Neuronal stem cell (in vitro differentiated cells): ENCODE results near the gene IPO8.

Experiments
- DNase-seq: peaks from one replicate; pipeline ENCODE4 v3.0.0-alpha.2; 2013; ENCODE audit warnings: low spot score
- H2AFZ ChIP-seq: one replicate; pipeline ENCODE4 v1.6.1; 2013; ENCODE audit warnings: mild to moderate bottlenecking, low read length, inconsistent platforms
- H2AK5ac ChIP-seq: 2 replicates; pipeline ENCODE4 v1.6.1; 2013; ENCODE audit warnings: low read depth, mild to moderate bottlenecking, inconsistent platforms, low read length, moderate library complexity, mixed read lengths
- H2BK120ac ChIP-seq: 2 replicates; pipeline ENCODE4 v1.6.1; 2013; ENCODE audit warnings: low read depth, mild to moderate bottlenecking, inconsistent platforms, low read length, moderate library complexity, mixed read lengths
- H2BK12ac ChIP-seq: one replicate; pipeline ENCODE4 v1.6.1; 2013; ENCODE audit warnings: low read length, inconsistent platforms
- H2BK15ac ChIP-seq: 2 replicates; pipeline ENCODE4 v1.6.1; 2013; ENCODE audit warnings: mild to moderate bottlenecking, low read length, inconsistent platforms, mixed read lengths
- H2BK5ac ChIP-seq: one replicate; pipeline ENCODE4 v1.6.1; 2013; ENCODE audit warnings: inconsistent platforms, mild to moderate bottlenecking, low read length, moderate library complexity
- H3K14ac ChIP-seq: one replicate; pipeline ENCODE4 v1.6.1; 2013; ENCODE audit warnings: low read length, inconsistent platforms
- H3K18ac ChIP-seq: 2 replicates; pipeline ENCODE4 v1.6.1; 2013; ENCODE audit warnings: low read length, inconsistent platforms
- H3K23ac ChIP-seq: 2 replicates; pipeline ENCODE4 v1.6.1; 2013; ENCODE audit warnings: low read depth, mild to moderate bottlenecking, mixed read lengths, low read length, inconsistent platforms; ENCODE audit not compliant: poor library complexity
- H3K27ac ChIP-seq: replicated peaks from 3 replicates; pipeline ENCODE4 v1.5.1; 2013; ENCODE audit warnings: low read length, inconsistent platforms
- H3K27me3 ChIP-seq, 3 experiments: 2 replicates each; pipeline ENCODE4 v1.6.1; 2013; ENCODE audit warnings: low read length in 3 of 3, mild to moderate bottlenecking in 2 of 3, inconsistent platforms in 1 of 3, low read depth in 1 of 3, mixed read lengths in 1 of 3, moderate library complexity in 1 of 3; ENCODE audit not compliant: control insufficient read depth in 3 of 3, insufficient read depth in 3 of 3
- H3K36me3 ChIP-seq, 2 donors: replicated peaks in 1 of 2; 2 replicates each; pipeline ENCODE4 v1.6.1; 2013; ENCODE audit warnings: low read length in 2 of 2; ENCODE audit not compliant: control insufficient read depth in 2 of 2, insufficient read depth in 2 of 2
- H3K4ac ChIP-seq: 2 replicates; pipeline ENCODE4 v1.6.1; 2013; ENCODE audit warnings: inconsistent platforms, mild to moderate bottlenecking, low read length, moderate library complexity
- H3K4me1 ChIP-seq, 2 donors: 1 replicate in 1 of 2; 2 replicates in 1 of 2; pipeline ENCODE4 v1.6.1; 2013; ENCODE audit warnings: low read length in 2 of 2, low read depth in 1 of 2; ENCODE audit not compliant: control insufficient read depth in 2 of 2, insufficient read depth in 1 of 2
- H3K4me2 ChIP-seq: one replicate; pipeline ENCODE4 v1.6.1; 2013; ENCODE audit warnings: mild to moderate bottlenecking, low read length, inconsistent platforms; ENCODE audit not compliant: insufficient read depth, poor library complexity, severe bottlenecking
- H3K4me3 ChIP-seq, 2 donors: 2 replicates each; pipeline ENCODE4 v1.5.1; 2013; ENCODE audit warnings: low read length in 2 of 2, mild to moderate bottlenecking in 2 of 2, inconsistent platforms in 1 of 2, moderate library complexity in 1 of 2
- H3K79me1 ChIP-seq: one replicate; pipeline ENCODE4 v1.6.1; 2013; ENCODE audit warnings: low read depth, mild to moderate bottlenecking, inconsistent platforms, low read length, moderate library complexity
- H3K9ac ChIP-seq: one replicate; pipeline ENCODE4 v1.6.1; 2013; ENCODE audit warnings: mild to moderate bottlenecking, low read depth, low read length, inconsistent platforms; ENCODE audit not compliant: poor library complexity
- H3K9me3 ChIP-seq, 2 donors: replicated peaks in 1 of 2; 2 replicates each; pipeline versions ENCODE3 to v1.6.1; 2013; ENCODE audit warnings: low read length in 2 of 2, mild to moderate bottlenecking in 2 of 2, inconsistent platforms in 1 of 2, low read depth in 1 of 2, mixed read lengths in 1 of 2, moderate library complexity in 1 of 2; ENCODE audit not compliant: control insufficient read depth in 2 of 2, insufficient read depth in 1 of 2
- H4K8ac ChIP-seq: one replicate; pipeline ENCODE4 v1.6.1; 2013; ENCODE audit warnings: low read depth, mild to moderate bottlenecking, inconsistent platforms, low read length, moderate library complexity
- H4K91ac ChIP-seq: one replicate; pipeline ENCODE4 v1.6.1; 2013; ENCODE audit warnings: low read length, low read depth, mild to moderate bottlenecking, inconsistent platforms; ENCODE audit not compliant: poor library complexity
- WGBS, 2 donors: extraction: QIAGEN DNeasy Blood & Tissue Kit; methylation state at CpG; one replicate each; pipeline ENCODE4 v1.1.7; 2013; ENCODE audit warnings: missing lambda C conversion rate in 2 of 2, mixed read lengths in 1 of 2; ENCODE audit not compliant: insufficient read length in 2 of 2, insufficient replicate concordance in 1 of 2; ENCODE audit errors: extremely low coverage in 2 of 2; 5-methylcytosine and 5-hydroxymethylcytosine counted together

IPO8 gene

GRCh38 chr12:30701056-30701455 is 5.4 kb upstream of the IPO8 start:
- H3K4ac ChIP-seq: no peak overlapping the region
- no peak overlapping the region for H4K8ac ChIP-seq
- no peaks in the 10 kb centered on the region for H3K9me3 ChIP-seq
- no peaks in the 10 kb centered on the region for H3K79me1 ChIP-seq
- H3K36me3 ChIP-seq: no peaks in the 10 kb centered on the region
- H3K14ac ChIP-seq: no peak overlapping the region
- H3K4me1 ChIP-seq: no peaks in the 10 kb centered on the region
- H3K4me3 ChIP-seq: no peak overlapping the region
- no peak overlapping the region for H3K4me2 ChIP-seq
- no peaks in the 10 kb centered on the region for H3K27me3 ChIP-seq
- no peak overlapping the region for H3K18ac ChIP-seq
- no peak overlapping the region for H2BK15ac ChIP-seq
- no peak overlapping the region for H2BK5ac ChIP-seq
- no peak overlapping the region for H2BK12ac ChIP-seq
- no peak overlapping the region for H2AFZ ChIP-seq
- H3K27ac ChIP-seq: no peak overlapping the region
- H2BK120ac ChIP-seq: no peak overlapping the region
- H4K91ac ChIP-seq: no peak overlapping the region
- H3K9ac ChIP-seq: no peak overlapping the region
- H3K23ac ChIP-seq: no peak overlapping the region
- DNase-seq: no peak
- no peak overlapping the region for H2AK5ac ChIP-seq

GRCh38 chr12:30700216-30700900 is 4.7 kb upstream of the IPO8 start:
- H3K79me1 ChIP-seq: peaks cover 1% of the 10 kb centered on the region

GRCh38 chr12:30698346-30698745 is 2.7 kb upstream of the IPO8 start:
- no peak overlapping the region for H2AK5ac ChIP-seq
- no peak overlapping the region for H3K9ac ChIP-seq
- no peaks in the 10 kb centered on the region for H3K27me3 ChIP-seq
- H3K4me2 ChIP-seq: no peak overlapping the region
- no peak overlapping the region for H4K91ac ChIP-seq
- peaks cover 6% of the 10 kb centered on the region for H3K79me1 ChIP-seq
- WGBS, 2 donors: no CpG with 5 or more reads among the region's 12 CpGs
- no peak overlapping the region for H3K18ac ChIP-seq
- no peak overlapping the region for H3K4ac ChIP-seq
- no peak overlapping the region for H2BK12ac ChIP-seq
- no peak overlapping the region for H2AFZ ChIP-seq
- no peak overlapping the region for H4K8ac ChIP-seq
- no peak overlapping the region for H2BK5ac ChIP-seq
- DNase-seq: no peak
- H3K9me3 ChIP-seq: no peaks in the 10 kb centered on the region
- H2BK15ac ChIP-seq: no peak overlapping the region
- no peak overlapping the region for H3K27ac ChIP-seq
- no peak overlapping the region for H3K14ac ChIP-seq
- no peak overlapping the region for H3K4me3 ChIP-seq
- H2BK120ac ChIP-seq: no peak overlapping the region
- no peaks in the 10 kb centered on the region for H3K36me3 ChIP-seq
- H3K23ac ChIP-seq: no peak overlapping the region
- peaks cover 0 to 6% of the 10 kb centered on the region in 2 donors for H3K4me1 ChIP-seq

More at GRCh38 chr12:30700216-30700900, 4.7 kb upstream of the IPO8 start:
- H3K9me3 ChIP-seq: no peaks in the 10 kb centered on the region
- H3K23ac ChIP-seq: no peak overlapping the region
- no peak overlapping the region for H3K4me3 ChIP-seq
- WGBS, 2 donors: no CpG with 5 or more reads among the region's 6 CpGs
- no peak for DNase-seq
- H2BK15ac ChIP-seq: no peak overlapping the region
- H2AK5ac ChIP-seq: no peak overlapping the region
- no peak overlapping the region for H2BK12ac ChIP-seq
- H3K36me3 ChIP-seq: no peaks in the 10 kb centered on the region
- H3K14ac ChIP-seq: no peak overlapping the region
- no peak overlapping the region for H2BK120ac ChIP-seq
- H3K18ac ChIP-seq: no peak overlapping the region
- H4K8ac ChIP-seq: no peak overlapping the region
- H2AFZ ChIP-seq: no peak overlapping the region
- no peak overlapping the region for H2BK5ac ChIP-seq
- no peak overlapping the region for H3K27ac ChIP-seq
- no peak overlapping the region for H3K9ac ChIP-seq
- H3K27me3 ChIP-seq: no peaks in the 10 kb centered on the region
- no peak overlapping the region for H3K4me2 ChIP-seq
- H3K4me1 ChIP-seq: no peaks in the 10 kb centered on the region
- H3K4ac ChIP-seq: no peak overlapping the region
- no peak overlapping the region for H4K91ac ChIP-seq

- Histone ChIP-seq H2BK15ac (no peak overlapping the region), H2BK5ac (no peak overlapping the region), H3K4me3 (no peak overlapping the region), H3K14ac (no peak overlapping the region), H3K18ac (no peak overlapping the region), H3K4me2 (no peak overlapping the region), H3K23ac (no peak overlapping the region), H3K36me3 (no peaks in the 10 kb centered on the region), H3K9ac (no peak overlapping the region), H3K79me1 (peaks cover 6% of the 10 kb centered on the region), H2BK120ac (no peak overlapping the region), H2BK12ac (no peak overlapping the region), H4K8ac (peak overlapping the region; percentile 78), H2AK5ac (no peak overlapping the region), H3K4me1 (peaks cover 0 to 6% of the 10 kb centered on the region in 2 donors), H2AFZ (peak overlapping the region; percentile 84), H3K27me3 (no peaks in the 10 kb centered on the region), H4K91ac (no peak overlapping the region), H3K27ac (no peak overlapping the region), H3K9me3 (no peaks in the 10 kb centered on the region), H3K4ac (no peak overlapping the region)
- WGBS, 2 donors: no CpG with 5 or more reads among the region's 7 CpGs
- DNase-seq: no peak
These were observed 1.3 kb upstream of the IPO8 start for GRCh38 chr12:30696943-30697342.
